Myocyte (in vitro differentiated cells): ENCODE results near the gene DCST1. TPM values are rescaled to one million over a fixed set of nuclear protein-coding genes. Genes with fewer than 3 reads are reported as not detected.
A peak's percentile ranks its signal among the peaks of the same experiment; 100 is the strongest.

Experiments
- DNase-seq: peaks from one replicate; pipeline ENCODE4 v3.0.0-alpha.2; 2012; ENCODE audit warnings: low read depth
- total RNA-seq: library from RNA; depleted of rRNA; stranded (reverse); fragments of >200 nt; gene quantifications from 2 replicates; pipeline ENCODE4 v1.2.3, GENCODE V29; 2014

The DCST1 gene
- total RNA-seq, 1 donor from 2014 or later = not detected

DNA sequence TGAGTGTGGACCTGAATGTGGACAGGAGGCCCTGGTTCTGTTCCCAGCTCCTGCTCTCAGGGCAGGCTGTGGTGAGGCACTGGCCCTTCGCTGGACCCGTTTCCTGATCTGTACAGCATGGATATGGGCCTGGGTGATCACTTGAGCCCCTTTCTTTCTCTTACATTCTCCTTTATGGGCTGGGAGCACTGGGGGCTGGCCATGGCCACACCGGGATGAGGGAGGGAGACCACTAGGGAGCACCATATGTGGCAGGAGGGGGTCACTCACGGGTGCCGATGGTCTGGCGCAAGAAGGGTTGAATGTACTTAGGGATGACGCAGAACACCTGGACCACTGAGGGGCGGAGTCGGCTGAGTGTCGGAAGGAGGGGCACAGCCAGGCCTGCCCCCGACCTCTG is 2.7 kb upstream of the DCST1 start:
- no peak for DNase-seq

DNA sequence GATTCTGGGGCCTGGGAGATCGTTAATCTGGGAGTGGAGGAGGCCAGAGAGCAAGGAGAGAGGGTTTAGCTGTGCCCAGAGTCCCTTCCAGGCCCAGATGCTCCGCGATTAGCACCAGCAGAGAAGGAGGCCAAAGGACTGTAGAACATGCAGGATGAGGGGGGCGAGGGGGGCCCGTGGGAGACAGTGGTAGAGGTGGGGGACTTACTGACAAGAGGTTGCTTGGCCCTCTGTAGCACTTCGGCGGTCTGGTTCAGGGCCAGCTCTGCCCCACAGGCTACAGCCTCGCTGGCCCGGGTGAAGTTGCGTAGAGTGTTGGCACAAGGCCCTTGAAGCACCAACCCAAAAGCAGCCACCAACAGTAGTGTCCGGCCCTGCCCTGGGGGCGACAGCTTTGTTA is 738 bp upstream of the DCST1 start:
- DNase-seq = no peak

DNA sequence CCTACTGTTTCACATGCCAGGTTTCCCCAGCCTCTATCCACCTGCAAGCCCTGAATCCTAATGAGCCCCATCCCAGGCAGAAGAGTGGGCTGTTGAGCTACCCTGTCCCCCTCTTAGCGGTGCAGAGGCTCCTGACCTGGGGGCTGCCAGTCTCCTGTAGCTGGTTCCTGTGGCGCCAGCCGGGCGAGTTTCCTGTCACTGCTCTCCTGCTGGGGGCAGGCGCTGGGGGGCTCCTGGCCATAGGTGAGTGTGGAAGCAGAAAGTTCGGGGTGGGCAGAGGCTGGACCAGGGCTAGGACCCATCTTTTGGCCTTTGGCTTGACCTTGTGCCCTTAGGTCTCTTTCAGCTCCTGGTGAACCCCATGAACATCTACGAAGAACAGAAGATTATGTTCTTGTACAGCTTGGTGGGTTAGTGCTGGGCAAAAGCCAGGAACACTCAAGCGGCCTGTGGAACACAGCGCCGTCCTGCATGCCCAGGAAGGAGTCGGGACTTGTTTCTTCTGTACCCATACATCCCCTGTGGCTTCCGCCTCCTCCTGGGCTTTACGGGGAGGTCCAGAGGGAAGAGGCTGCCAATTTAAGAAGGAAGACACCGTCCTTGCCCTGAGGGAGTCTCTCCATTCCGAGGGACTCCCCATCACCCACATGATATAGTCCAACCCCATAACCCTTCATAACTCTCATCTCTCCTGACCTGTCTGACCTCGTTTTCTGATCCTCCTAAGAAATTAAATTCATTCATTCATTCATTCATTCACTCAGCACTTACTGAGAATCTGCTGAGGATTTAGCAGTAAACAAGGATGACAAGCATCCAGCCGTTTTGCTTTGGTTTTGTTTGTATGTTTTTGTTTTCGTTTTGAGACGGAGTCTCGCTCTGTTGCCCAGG is 939 bp downstream of the DCST1 start:
- DNase-seq = no peak

DNA sequence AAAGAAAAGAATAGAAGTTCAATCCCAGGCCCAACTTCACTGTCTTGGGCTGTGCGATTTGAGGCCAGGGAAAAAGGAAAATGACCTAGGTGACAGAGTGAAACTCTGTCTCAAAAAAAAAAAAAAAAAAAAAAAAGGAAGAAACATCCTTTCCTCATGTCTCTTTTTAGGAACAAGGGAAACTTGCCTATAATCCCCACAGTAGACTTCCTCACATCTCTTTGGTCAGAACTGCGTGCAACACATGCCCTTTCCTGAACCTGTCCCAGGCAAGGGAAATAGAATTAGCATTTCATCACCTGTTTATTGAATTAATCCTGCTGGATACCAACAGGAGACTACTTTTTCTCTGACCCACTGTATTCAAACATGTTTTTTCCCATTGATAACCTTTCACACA is 2.3 kb downstream of the DCST1 start:
- DNase-seq = no peak

DNA sequence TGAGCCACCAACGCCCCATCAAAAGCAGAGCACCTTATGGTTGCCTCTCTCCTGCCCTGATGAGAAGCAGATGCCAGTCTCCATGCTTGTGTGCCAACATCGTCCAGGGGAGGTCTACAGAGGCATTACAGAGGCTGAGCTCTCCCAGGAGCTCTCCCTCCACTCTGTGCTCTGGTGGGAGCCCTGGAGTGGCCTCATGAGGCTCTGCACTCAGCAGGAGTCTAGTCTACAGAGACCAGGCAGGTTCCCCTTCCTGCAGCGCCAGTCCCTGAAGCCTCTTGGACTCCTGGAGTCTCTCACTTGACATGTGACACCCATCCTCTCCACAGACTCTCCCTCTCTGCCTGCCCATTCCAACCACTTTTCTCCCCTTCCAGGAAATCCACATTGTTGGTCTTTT is 3.4 kb downstream of the DCST1 start:
- DNase-seq = no peak

DNA sequence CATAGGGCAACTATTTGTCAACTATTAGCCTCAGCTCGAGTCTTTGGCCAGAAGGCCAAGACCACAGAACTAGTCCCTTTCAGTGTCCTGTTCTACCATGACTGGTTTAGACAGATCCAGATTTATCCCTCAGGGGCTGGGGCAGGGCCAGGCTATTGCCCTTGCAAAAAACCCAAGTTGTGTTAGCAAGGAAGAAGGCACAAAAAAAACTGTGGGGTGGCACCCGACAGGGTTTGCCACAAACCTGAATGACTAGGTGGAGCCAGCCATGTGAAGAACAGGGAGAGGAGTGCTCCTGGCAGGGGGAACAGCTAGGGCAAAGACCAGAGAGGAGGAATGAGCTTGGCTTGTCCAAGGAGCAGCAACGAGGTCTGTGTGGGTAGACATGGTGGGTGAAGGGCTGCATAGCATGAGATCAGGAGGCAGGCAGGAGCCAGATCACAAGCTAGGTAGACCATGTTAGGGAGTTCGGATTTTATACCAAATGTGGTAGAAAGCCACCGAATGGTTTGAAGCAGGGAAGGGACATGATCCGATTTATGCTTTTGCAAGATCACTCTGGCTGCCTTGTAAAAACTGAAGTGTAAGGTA is 4.3 kb downstream of the DCST1 start:
- no peak for DNase-seq

DNA sequence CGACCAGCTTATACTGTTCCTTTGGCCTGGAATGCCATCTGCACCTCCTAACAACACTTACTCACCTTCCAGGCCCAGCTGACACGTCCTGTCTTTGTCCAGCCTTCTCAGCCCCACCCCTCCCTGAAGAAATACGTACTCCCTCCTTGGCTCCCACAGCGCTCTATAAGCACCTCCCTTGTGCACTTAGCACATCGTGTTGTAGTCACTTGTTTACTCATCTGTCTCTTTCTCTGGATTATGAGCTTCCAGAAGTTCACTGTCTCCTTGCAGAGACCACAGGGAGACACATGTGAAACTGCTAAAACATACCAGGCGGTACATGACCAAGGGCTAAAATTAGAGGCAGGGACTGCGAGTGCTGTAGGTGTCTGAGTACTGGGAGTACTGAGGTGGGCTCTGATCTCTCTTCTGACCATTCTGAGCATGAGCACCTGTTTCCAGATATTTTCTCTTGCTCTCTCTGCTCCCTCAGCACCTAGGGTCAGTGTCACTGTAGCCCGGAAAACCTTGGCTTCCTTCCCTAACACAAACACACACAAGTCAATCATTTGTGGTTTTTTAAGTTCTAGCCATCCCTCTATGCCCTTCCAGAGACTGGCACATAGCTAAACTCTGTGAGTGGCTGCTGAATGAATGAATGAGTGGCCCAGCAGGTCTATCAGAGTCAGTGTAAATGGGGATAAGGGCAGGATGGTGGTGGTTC is 5.1 kb downstream of the DCST1 start:
- DNase-seq = peak; percentile 68

DNA sequence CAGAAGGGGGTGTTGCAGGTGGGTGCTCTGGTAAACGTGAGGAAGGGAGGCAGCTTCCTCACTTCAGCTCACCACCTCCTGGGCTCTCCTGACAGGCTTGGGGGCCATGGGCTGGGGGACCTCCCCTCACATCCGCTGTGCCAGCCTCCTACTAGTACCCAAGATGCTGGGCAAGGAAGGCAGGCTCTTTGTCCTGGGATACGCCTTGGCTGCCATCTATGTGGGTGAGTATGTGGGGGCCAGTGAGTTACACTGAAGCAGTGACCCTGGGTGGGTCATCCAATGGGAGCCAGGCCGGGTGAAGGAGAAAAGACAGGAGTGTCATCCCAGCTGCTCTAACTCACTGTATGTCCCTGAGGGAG is 5.7 kb downstream of the DCST1 start:
- DNase-seq = no peak

DNA sequence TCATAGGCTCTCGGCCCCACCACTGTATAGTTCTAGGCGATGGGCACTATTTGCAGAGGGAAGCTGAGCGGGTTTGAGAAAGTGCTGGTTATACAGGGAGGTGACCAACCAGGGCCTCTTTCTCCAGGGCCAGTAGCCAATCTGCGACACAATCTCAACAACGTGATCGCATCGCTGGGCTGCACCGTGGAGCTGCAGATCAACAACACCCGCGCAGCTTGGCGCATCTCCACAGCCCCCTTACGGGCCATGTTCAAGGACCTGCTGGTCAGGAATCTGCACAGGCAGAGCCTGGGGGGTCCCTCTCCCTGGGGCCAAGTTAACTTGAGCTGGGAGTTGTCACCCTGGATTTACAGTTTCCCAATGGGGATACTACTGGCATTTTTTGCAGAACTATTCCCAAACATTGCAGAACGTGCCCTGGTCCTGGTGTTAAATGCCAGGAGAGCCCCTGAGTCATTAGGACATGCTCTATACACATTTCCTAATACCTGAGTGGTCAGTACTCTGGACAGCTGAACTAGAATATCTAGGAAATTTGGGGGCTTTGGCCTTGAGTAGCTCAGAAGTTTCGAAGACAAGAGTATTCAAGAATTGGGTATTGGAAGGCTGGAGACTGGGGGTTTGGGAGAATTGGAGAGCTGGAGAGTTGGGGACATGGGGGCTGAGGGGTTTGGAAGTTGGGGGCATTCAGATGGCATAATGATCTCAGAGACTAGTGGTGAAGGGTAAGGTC is 6.9 kb downstream of the DCST1 start:
- no peak for DNase-seq

DNA sequence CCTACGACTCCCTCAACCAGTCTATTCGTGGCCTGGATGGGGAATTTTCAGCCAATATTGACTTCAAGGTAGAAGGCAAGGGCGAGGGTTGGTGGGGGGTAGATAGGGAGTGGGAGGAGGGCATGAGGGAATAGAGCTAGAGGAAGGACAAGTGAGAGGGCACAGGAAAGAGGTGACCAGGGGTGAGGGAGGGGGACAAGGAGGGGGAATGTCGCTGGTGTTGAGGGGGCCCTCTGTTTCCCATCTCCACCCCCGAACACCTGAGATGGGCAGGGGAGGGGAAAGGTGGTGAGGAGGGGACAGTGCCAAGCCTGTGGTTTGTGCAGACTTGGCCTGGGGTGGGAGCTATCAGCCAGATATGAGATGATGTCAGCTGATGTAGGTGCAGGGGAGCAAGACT is 9.2 kb downstream of the DCST1 start:
- no peak for DNase-seq

DNA sequence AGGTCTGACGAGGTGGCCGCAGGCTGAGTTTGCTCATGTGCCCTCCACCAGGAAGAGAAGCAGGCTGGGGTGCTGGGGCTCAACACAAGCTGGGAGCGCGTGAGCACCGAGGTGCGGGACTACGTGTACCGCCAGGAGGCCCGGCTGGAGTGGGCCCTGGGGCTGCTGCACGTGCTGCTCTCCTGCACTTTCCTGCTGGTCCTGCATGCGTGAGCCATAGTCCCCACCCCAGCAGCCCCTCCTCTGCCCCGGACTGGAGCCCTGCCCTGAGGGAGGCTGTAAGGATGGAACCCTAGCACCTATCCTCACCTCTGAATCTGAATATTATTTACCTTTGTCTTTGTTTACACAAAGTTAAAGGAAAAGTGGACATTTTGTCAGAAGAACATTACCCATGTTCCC is 9.7 kb downstream of the DCST1 start:
- no peak for DNase-seq

DNA sequence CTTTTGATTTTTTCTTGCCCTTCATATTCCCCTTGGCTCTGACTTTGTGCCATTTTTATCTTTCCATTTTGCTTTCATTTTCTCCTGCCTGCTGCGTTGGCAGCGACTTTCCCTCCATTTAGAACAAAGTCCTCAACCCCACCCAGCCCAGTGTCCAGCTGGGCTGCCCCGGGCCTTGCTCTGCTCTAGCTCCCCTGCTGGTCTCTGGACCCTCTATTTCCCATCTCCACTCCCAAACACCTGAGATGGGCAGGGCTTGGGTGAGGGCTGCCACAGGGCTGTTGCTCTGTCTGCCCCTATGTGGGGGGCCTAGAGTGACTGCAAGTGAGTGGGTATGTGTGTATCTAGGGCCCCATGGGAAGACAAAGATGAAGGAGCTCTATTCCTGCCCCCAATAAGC is 10.2 kb downstream of the DCST1 start:
- no peak for DNase-seq

DNA sequence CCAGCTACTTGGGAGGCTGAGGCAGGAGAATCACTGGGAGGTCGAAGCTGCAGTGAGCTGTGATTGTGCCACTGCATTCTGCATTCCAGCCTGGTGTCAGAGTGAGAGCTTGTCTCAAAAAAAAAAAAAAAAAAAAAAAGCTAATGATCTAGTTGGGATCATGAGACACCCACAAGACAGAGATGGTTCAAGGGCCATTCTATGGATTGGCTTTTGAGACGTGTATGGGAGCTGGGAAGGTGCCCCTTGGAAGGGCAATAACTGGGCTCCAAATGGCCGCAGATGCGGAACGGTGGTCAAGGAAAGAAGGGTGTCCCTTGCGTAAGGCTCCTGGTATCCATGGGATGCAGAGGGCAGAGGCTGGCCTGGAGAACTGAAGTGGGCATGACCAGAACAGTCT is 10.7 kb downstream of the DCST1 start:
- DNase-seq = no peak

DNA sequence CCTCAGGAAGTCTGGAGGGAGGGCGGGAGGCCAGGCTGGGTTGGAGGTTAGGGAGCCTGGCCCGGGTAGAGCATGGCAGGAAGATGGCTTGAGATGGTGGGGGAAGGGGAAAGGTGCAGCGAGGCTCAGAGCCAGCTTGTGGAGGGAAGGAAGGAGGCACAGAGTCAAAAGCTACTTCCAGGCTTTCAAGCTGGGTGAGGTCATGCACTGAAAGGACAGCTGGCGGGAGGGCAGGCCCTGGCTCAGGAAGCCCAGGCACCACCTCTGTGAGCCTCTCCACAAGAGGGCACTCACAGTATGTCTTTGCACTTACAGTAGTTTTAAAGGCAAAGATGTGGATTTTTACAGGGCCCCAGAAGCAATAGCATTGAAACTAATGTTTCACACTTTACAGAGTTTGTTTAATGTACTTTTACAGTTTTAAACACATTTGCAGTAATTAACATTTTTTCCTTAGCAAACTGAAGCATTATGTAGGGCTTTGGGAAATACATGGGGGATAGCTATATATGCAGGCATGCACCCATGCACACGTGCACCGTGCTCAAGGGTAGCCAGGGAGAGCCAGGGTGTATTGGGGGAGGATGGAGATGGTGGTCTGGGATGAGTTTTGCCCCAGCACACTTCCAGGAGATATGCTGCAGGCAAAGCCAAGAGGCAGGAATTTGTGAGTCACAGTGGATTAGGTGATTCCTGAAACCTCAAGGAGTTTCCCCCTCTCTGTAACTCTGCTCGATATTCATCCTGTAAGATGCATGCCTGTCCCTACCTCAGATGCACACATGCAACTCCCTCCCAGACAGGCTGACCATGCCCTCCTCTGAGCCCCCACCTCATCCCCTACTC is 11.4 kb downstream of the DCST1 start:
- DNase-seq = peak; percentile 91

DNA sequence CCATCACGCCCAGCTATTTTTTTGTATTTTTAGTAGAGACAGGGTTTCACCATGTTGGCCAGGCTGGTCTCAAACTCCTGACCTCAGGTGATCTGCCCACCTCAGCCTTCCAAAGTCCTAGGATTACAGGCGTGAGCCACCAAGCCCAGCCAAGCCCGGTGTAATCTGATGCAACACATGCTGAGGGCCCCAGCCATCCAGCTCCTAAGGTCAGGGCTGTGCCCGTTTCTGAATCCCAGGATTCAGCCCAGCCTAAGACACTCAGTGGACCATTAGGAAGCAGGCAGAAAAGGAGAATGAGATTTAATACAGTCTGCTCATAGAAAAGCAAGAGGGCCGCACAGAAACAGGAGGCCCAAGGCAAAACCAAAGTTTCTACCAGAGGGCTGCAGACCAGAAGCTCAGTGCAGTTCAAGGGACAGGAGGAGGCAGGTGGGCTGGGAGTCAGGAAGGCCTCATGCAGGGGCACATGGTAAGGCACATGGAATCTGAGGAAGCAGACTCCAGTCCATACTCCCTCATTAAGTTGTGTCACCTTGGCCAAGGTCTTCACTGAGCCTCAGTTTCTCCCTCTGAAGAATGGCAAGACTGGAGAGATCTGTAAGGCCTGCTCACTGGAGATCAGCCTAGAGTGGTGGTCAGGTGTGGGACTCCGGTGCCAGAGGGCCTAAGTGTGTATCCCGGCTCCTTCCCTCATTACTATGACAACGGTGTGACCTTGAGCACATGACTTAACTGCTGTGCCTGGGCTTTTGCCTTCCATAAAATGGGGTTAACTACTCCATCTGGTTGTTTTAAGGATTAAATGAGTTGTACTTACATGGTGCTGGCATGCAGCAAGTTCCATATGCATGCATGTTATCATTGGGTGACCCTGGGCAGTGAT is 15.1 kb downstream of the DCST1 start:
- no peak for DNase-seq

DNA sequence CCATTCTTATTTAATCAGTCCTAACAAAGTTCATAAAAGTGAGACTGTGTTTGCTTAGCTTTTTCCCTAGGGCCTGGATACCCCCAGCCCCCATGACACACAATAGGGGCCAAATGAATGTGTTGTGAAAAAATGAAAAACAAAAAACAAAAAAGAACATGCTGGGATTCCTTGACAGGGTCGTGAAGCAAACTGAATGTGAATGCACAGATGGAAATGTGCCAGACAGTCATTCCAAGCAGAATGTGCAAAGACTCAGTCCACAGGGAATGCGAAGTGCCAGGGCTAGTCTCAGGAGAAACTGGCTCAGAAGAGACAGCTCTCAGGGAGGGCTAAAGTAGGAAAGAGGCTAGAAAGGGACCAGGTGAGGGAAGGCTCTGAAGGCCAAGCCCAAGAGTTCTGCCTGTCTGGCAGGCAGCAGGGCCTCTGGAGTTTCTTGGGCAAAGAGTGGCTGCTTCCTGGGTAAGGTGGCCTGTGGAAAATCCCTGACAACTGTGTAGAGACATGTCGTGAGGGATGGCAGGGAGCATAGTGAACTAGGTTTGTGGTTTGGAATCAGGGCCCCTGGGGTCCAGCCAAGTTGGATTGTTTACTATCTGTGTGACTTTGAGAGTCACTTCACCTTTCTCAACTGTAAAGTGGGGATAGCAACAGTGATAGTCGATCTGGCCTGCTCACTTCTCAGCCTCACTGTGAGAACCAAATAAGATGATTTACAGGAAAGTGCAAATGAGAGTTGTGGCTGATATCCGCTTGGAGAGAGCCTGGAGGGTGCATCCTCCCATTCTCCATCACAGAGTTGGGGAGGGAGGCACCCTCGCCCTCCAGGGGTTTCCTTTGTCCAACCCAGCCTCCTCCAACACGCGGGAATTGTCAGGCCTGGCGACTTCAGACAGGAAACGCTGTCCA is 16.3 kb downstream of the DCST1 start:
- peak; percentile 35 for DNase-seq

DNA sequence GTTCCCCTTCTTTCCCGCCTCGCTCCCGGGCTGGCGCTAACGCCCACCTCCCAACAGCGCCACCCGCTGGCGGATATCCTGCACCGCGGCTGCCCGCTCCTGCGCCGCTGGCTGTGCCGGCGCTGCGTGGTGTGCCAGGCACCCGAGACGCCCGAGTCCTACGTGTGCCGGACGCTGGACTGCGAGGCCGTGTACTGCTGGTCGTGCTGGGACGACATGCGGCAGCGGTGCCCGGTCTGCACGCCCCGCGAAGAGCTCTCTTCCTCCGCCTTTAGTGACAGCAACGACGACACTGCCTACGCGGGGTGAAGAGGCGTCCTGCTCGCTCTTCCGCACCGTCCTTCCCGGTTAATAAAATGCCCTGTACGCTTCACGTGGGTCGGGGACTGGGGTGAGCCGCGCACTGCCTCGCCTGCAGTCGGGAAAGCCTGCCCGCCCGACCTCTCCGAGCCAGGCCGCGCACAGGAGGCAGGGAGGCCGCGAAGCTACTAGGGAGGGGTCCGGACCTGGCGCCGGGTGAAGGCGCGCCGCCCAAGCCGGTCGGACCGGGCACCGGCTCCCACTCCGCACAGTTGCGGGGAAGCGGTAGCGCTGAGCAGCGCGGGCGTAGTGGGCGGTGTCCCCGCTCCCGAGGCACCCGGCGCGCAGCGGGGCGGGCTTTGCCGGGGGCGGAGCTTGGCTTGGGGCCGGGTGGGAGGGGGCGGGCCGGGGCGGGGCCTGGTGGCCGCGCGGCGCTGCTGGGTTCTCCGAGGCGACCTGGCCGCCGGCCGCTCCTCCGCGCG is 17.1 kb downstream of the DCST1 start, which contains the start of gene ADAM15:
TSS of gene ADAM15 (plus strand) at position 757 of the 782 bp plus-strand sequence. CDS start 71 bp downstream, outside the sequence.
- DNase-seq = peak; percentile 80

DNA sequence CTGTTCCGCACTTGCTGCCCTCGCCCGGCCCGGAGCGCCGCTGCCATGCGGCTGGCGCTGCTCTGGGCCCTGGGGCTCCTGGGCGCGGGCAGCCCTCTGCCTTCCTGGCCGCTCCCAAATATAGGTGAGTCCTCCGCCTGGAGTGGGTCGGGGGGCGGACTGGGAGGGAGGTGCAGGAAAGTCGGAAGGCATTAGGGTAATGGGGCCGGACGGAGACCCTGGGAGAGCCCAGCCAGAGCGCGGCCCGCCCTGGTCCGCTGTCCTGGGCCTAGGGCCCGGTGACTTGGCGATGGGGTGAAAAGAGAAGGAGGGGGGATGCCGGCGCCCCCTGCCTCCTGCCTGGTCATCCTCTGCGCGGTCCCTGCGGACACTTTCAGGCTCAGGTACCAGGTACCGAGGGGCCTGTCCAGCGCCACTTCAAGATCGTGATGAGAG is 17.7 kb downstream of the DCST1 start:
- DNase-seq = no peak
